SK-N-SH (cell line): ENCODE data around the gene CIROP. TPM values are rescaled to one million over a fixed set of nuclear protein-coding genes. Genes with fewer than 3 reads are reported as not detected.
A peak's percentile ranks its signal among the peaks of the same experiment; 100 is the strongest.

ENCODE experiments used
- CTCF ChIA-PET: fragments of 300-600, 350-600 bp; formaldehyde crosslinking; extraction: SDS; loops from one replicate; lab custom pipeline; 2021; lab: Yijun Ruan, JAX
- POLR2A ChIA-PET: fragments of 350-600 bp; sonication (Branson Sonifier 250); formaldehyde crosslinking; extraction: SDS; loops from one replicate; lab custom pipeline; 2020; ENCODE audit warnings: antibody characterized with exemption, inconsistent platforms; lab: Yijun Ruan, JAX
- DNase-seq: peaks from one replicate; pipeline ENCODE4 v3.0.0; 2012
- H2AFZ ChIP-seq: fragments of 200-600 bp; sonication (generic); 2 replicates; pipeline ENCODE4 v1.8.1; 2016; ENCODE audit warnings: antibody characterized with exemption, mild to moderate bottlenecking, low read depth
- H3F3A ChIP-seq: fragments of 200-600 bp; sonication (generic); replicated peaks from 2 replicates; pipeline ENCODE3; 2016; ENCODE audit warnings: antibody characterized with exemption, mild to moderate bottlenecking; ENCODE audit not compliant: insufficient read depth
- H3K27ac ChIP-seq, 2 experiments: fragments of 200-500 bp in 1 of 2; fragments of 200-600 bp in 1 of 2; sonication (Bioruptor generic) in 1 of 2; sonication (generic), shearing (Covaris generic) in 1 of 2; 2 replicates each; pipeline versions ENCODE4 v1.5.1 to v1.6.1; 2014 to 2016; ENCODE audit warnings: low read depth in 2 of 2, inconsistent platforms in 1 of 2, low read length in 1 of 2, mild to moderate bottlenecking in 1 of 2, mixed read lengths in 1 of 2
- H3K27me3 ChIP-seq: fragments of 200-600 bp; sonication (generic), shearing (Covaris generic); 2 replicates; pipeline ENCODE4 v1.6.1; 2016; ENCODE audit warnings: mixed run types; ENCODE audit not compliant: insufficient read depth
- H3K36me3 ChIP-seq, 2 experiments: fragments of 200-500 bp in 1 of 2; fragments of 200-600 bp in 1 of 2; sonication (Bioruptor generic) in 1 of 2; sonication (generic) in 1 of 2; replicated peaks in 1 of 2; 2 replicates each; pipeline versions ENCODE3 to v1.5.1; 2014 to 2016; ENCODE audit warnings: low read length in 1 of 2, mild to moderate bottlenecking in 1 of 2; ENCODE audit not compliant: insufficient read depth in 2 of 2, control insufficient read depth in 1 of 2
- H3K4me1 ChIP-seq, 2 experiments: fragments of 200-500 bp in 1 of 2; fragments of 200-600 bp in 1 of 2; sonication (Bioruptor generic) in 1 of 2; sonication (generic), shearing (Covaris generic) in 1 of 2; 2 replicates each; pipeline versions ENCODE4 v1.5.1 to v1.6.1; 2014 to 2016; ENCODE audit warnings: low read depth in 1 of 2, low read length in 1 of 2, mixed run types in 1 of 2; ENCODE audit not compliant: insufficient read depth in 2 of 2, control insufficient read depth in 1 of 2
- H3K4me2 ChIP-seq: fragments of 200-600 bp; sonication (generic), shearing (Covaris generic); 2 replicates; pipeline ENCODE4 v1.6.1; 2017; ENCODE audit warnings: mixed run types
- H3K4me3 ChIP-seq, 2 experiments: fragments of 200-500 bp in 1 of 2; fragments of 200-600 bp in 1 of 2; sonication (Bioruptor generic) in 1 of 2; sonication (generic), shearing (Covaris generic) in 1 of 2; 2 replicates each; pipeline versions ENCODE4 v1.5.1 to v1.8.1; 2014 to 2016; ENCODE audit warnings: low read depth in 2 of 2, inconsistent platforms in 1 of 2, low read length in 1 of 2, mild to moderate bottlenecking in 1 of 2, mixed read lengths in 1 of 2, moderate library complexity in 1 of 2
- H3K79me2 ChIP-seq: fragments of 200-600 bp; sonication (generic); 2 replicates; pipeline ENCODE4 v1.8.1; 2017; ENCODE audit warnings: mild to moderate bottlenecking; ENCODE audit not compliant: insufficient read depth
- H3K9ac ChIP-seq: fragments of 200-600 bp; sonication (generic); 2 replicates; pipeline ENCODE4 v1.6.1; 2017; ENCODE audit warnings: mixed run types
- H3K9me2 ChIP-seq: fragments of 200-600 bp; sonication (generic); 2 replicates; pipeline ENCODE4 v1.6.1; 2017; ENCODE audit warnings: mixed run types
- H3K9me3 ChIP-seq: fragments of 200-600 bp; sonication (generic); 2 replicates; pipeline ENCODE4 v1.6.1; 2017; ENCODE audit warnings: mixed run types, mild to moderate bottlenecking, moderate library complexity
- H4K20me1 ChIP-seq: fragments of 200-600 bp; sonication (generic); 2 replicates; pipeline ENCODE4 v1.6.1; 2017; ENCODE audit warnings: mild to moderate bottlenecking, mixed run types; ENCODE audit not compliant: insufficient read depth
- CHD2 ChIP-seq: fragments of 150-350 bp; IDR thresholded peaks from 2 replicates; pipeline ENCODE4 v1.6.1; 2018; ENCODE audit warnings: low read length; ENCODE audit not compliant: partially characterized antibody
- ELF1 ChIP-seq: IDR thresholded peaks from 2 replicates; pipeline ENCODE4 v1.4.0; 2012
- FOXM1 ChIP-seq: IDR thresholded peaks from 2 replicates; pipeline ENCODE4 v1.4.0; 2012; ENCODE audit warnings: low read depth, mild to moderate bottlenecking
- IRF3 ChIP-seq: fragments of 150-350 bp; IDR thresholded peaks from 2 replicates; pipeline ENCODE4 v1.6.1; 2016; ENCODE audit warnings: mild to moderate bottlenecking, low read depth, low read length
- MEF2A ChIP-seq: IDR thresholded peaks from 2 replicates; pipeline ENCODE4 v1.4.0; 2012; ENCODE audit warnings: low read depth, borderline replicate concordance
- MXI1 ChIP-seq: IDR thresholded peaks from 2 replicates; pipeline ENCODE4 v1.6.1; 2012; ENCODE audit warnings: mild to moderate bottlenecking, low read depth, low read length, improper control_type of control experiment
- POLR2AphosphoS5 ChIP-seq: IDR thresholded peaks from 2 replicates; pipeline ENCODE4 v1.6.1; 2012; ENCODE audit warnings: low read depth, low read length
- RAD21 ChIP-seq: IDR thresholded peaks from 2 replicates; pipeline ENCODE4 v1.6.1; 2012; ENCODE audit warnings: mild to moderate bottlenecking, low read length
- RCOR1 ChIP-seq: fragments of 150-350 bp; IDR thresholded peaks from 2 replicates; pipeline ENCODE4 v1.6.1; 2017; ENCODE audit warnings: antibody characterized with exemption, low read length
- RXRA ChIP-seq: IDR thresholded peaks from 2 replicates; pipeline ENCODE4 v1.4.0; 2012; ENCODE audit warnings: low read depth, mild to moderate bottlenecking, borderline replicate concordance
- SIN3A ChIP-seq: IDR thresholded peaks from 2 replicates; pipeline ENCODE4 v1.6.1; 2012; ENCODE audit warnings: low read depth, mild to moderate bottlenecking, low read length, moderate library complexity, borderline replicate concordance
- TAF1 ChIP-seq: IDR thresholded peaks from 2 replicates; pipeline ENCODE4 v1.6.1; 2012; ENCODE audit warnings: low read depth, mild to moderate bottlenecking, low read length, moderate library complexity, borderline replicate concordance
- TCF12 ChIP-seq: IDR thresholded peaks from 2 replicates; pipeline ENCODE4 v1.4.0; 2012
- YY1 ChIP-seq: IDR thresholded peaks from 2 replicates; pipeline ENCODE4 v1.4.0; 2012; ENCODE audit warnings: low read depth, mild to moderate bottlenecking
- WGBS: methylation state at CpG from one replicate; pipeline ENCODE4 v1.1.6; 2017; ENCODE audit warnings: low lambda C conversion rate; 5-methylcytosine and 5-hydroxymethylcytosine counted together
- polyA plus RNA-seq, 3 experiments: library from polyadenylated mRNA; depleted of rRNA; stranded (reverse); fragments of >200 nt; gene quantifications; 2 replicates each; pipeline ENCODE4 v1.2.3, GENCODE V29; 2012
- TF ChIP-seq, protein P1 (sequence below): fragments of 150-350 bp; IDR thresholded peaks from 2 replicates; pipeline ENCODE4 v1.6.1; 2017; ENCODE audit warnings: antibody characterized with exemption, low read length, low read depth, borderline replicate concordance

CIROP gene
- polyA plus RNA-seq, 1 of the 3 experiments (the other 2 are of a cell fraction), result not detected

DNA sequence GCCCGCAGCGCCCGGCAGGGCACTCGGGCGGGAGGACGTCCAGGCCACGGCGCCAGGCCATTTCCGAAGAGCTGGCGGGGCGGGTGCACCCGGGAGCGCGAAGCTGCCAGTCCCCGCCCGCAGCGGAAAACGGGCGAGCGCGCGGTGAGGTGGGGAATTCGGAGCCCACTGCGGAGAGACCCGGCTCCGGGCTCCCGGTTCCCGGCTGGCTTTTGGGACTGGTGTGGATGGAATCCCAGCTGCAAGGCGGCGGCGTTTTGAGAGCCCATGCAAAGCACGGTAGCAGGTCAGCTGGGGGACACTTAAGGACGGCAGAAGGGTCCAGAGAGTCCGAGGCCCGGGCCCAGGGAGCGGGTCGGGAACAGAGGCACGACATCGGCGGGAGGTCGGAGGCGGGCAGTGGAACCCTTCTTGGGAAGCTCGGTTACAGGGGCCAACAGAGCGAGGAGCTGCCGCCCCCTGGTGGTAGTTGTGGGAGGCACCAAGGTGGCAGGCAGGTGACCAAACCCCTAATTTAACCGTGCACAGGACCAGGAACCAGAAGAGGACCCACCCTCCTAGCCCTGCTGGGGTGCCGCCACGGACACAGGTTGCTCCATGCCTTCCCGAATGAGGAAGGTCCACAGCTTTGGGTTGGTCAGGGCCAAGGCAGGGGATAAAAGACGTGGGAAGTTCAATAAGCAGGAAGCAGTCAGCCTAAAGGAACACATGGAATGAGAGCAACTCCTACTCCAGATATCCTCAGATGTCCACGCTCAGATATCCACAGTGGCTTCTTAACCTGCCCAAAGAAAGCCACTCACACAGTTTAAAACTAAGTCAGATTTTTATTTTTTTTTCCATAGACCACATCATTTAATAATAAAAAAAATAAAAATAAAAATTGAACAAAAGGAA, 46.8 kb downstream of the CIROP start (continued):
- TF ChIP-seq MEF2A (no peak), FOXM1 (no peak), ELF1 (no peak), RAD21 (peak; percentile 81), TAF1 (no peak), IRF3 (no peak), POLR2AphosphoS5 (peak; percentile 78), CHD2 (peak; percentile 71), RXRA (no peak), RCOR1 (0 out of 2 replicates have a peak, but pooled peaks have one; percentile 12), TCF12 (no peak; the same call in 1 of the 2 replicates)
- TF ChIP-seq, protein P1, sequence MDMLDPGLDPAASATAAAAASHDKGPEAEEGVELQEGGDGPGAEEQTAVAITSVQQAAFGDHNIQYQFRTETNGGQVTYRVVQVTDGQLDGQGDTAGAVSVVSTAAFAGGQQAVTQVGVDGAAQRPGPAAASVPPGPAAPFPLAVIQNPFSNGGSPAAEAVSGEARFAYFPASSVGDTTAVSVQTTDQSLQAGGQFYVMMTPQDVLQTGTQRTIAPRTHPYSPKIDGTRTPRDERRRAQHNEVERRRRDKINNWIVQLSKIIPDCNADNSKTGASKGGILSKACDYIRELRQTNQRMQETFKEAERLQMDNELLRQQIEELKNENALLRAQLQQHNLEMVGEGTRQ, result no peak
- TF ChIP-seq, all 33 proteins: peak for 10

DNA sequence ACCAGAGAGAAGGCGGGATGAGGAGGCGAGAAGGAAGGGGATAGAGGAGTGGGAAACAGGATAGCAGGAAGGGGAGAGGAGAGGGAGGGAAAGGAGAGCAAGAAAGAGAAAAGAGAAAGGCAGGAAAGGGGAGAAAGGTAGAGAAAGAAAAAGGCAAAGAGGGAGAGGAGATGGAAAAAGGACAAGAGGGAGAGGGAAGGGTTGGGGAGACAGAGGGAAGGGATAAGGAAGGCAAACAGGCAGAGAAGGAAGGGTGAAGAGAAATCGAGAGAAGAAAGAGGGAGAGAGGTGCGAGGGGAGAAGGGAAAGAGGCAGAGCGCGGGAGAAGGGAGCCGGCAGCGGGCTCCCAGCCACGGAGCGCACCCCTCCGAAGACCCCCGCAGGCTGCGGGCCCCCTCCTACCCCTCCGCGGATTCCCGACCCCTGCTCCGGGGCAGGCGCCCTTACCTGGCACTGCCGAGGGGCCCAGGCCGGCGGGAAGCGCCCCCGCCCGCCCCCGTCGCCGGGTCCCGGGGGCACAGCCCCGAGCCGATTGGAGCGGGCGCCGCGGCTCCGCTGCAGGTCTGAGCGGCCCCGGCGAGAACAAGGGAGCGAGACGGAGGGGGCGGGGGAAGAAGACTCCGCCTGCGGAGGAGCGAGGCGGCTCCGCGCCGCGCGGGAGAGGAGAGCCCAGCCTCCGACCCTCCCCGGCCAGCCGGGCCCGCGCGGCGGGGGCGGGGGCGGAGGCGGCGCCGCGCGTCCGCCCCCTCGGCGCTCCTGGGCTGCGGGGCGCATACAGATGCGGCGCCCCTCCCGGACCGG, 47.6 kb downstream of the CIROP start, which contains the start of gene CDH24:
CDH24 (minus strand) TSS at position 565 of the 801 bp plus-strand sequence. CDS start 1,787 bp downstream, outside the sequence.
- WGBS, result 10% methylated on average over 13 of the region's 73 CpGs
- peak within 1 kb of the TSS; percentile 62 to 90; a peak in 3 of 4 replicates for H3K27ac ChIP-seq

More for the DNA sequence above, 47.6 kb downstream of the CIROP start, which contains the start of gene CDH24:
- Histone ChIP-seq H3K9ac (peak within 1 kb of the TSS; percentile 65), H3K4me1 (peaks cover 19 to 26% of the 10 kb centered on the region in 2 experiments; a peak in 3 of 4 replicates), H3K9me3 (no peaks in the 10 kb centered on the region), H3F3A (peaks cover 38% of the 10 kb centered on the region), H4K20me1 (no peaks in the 10 kb centered on the region; the same call in 1 of the 2 replicates), H3K4me3 (peak within 1 kb of the TSS; percentile 62 to 82), H2AFZ (peak within 1 kb of the TSS; percentile 78; the same call in 1 of the 2 replicates), H3K9me2 (no peaks in the 10 kb centered on the region), H3K4me2 (peak within 1 kb of the TSS; percentile 99), H3K27me3 (no peaks in the 10 kb centered on the region), H3K36me3 (peaks cover 20 to 31% of the 10 kb centered on the region in 2 experiments), H3K79me2 (peaks cover 15% of the 10 kb centered on the region; the same call in 1 of the 2 replicates)
- POLR2A ChIA-PET, result interaction anchor here (0.9 to 3.9 kb wide), 11 partner anchors 38 to 80 kb away, joined by 3 to 33 read pairs (median 7); partner anchors contain the start of genes ACIN1, AJUBA and C14orf119
- peak; percentile 90 for DNase-seq
- CTCF ChIA-PET, result interaction anchor here (0.6 to 33.1 kb wide), 43 partner anchors 11 to 500 kb away, joined by 3 to 1566 read pairs (median 6); partner anchors contain the start of genes ACIN1, AJUBA, C14orf119 and HOMEZ
- TF ChIP-seq SIN3A, result 0 out of 2 replicates have a peak, but pooled peaks have one; percentile 16
- no peak for TF ChIP-seq YY1
- peak; percentile 68 for TF ChIP-seq TAF1
- TF ChIP-seq MXI1, result peak; percentile 29
